ENCODE measurements around the gene RASGRF1.

DNA sequence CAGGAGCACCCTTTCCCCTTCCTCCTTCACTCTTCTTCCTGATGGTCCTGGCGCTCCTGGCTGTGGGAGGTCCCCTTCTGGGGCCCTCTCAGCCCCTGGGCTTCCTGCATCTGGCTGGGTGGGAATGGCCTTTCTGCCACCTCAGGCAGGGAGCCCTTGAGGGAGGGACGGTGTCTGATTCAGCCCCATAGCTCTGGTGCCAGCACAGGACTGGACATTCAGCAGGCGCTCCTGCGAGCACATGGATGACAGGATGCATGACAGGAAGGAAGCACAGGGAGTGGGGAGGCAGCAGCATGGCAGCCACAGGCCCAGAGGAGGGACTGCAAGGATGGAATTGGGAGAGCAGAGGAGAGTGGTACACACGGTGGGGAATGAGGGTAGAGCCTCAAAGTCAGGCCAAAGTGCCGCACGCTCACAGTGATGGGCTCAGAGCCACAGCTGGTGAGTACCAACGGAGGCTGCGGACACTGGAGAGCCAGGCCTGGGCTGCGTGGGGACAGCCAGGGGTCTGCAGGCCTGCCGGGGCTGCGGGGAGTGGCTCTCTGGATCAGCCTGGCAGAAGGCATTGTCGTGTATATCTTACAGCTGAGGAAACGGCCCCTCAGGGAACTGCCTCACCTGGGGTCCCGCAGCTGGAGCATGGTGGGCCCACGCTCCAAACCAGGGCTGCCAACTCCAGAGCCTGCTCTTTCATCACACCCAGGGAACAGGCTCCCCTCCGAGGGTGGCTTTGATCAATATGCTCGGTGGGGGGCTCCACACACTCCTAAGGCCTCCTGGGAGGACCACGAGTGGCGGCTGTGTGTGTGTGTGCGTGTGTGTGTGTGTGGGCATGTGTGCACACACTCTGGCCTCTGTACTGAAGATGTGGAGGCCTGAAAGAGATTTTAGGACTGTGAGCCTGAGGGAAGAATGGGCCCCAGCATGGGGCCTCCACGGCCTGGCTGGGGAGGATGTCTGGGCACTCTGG lies 94.4 kb downstream of the RASGRF1 start:
- TF ChIP-seq, protein P1, sequence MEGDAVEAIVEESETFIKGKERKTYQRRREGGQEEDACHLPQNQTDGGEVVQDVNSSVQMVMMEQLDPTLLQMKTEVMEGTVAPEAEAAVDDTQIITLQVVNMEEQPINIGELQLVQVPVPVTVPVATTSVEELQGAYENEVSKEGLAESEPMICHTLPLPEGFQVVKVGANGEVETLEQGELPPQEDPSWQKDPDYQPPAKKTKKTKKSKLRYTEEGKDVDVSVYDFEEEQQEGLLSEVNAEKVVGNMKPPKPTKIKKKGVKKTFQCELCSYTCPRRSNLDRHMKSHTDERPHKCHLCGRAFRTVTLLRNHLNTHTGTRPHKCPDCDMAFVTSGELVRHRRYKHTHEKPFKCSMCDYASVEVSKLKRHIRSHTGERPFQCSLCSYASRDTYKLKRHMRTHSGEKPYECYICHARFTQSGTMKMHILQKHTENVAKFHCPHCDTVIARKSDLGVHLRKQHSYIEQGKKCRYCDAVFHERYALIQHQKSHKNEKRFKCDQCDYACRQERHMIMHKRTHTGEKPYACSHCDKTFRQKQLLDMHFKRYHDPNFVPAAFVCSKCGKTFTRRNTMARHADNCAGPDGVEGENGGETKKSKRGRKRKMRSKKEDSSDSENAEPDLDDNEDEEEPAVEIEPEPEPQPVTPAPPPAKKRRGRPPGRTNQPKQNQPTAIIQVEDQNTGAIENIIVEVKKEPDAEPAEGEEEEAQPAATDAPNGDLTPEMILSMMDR (IDR thresholded peaks at IDR 0.05; ENCODE audit: low read length), result no peak
- no peak for TF ChIP-seq EZH2 (optimal IDR thresholded peaks at IDR 0.05; ENCODE audit: low read depth, low read length)

Measured in MM.1S (cell line).